GM19328 (cell line): ENCODE data around the gene MUC5AC.
"Not testable (repeated sequence)": the region's sequence is repeated elsewhere in the genome, so short reads cannot be mapped to it uniquely, and the experiment has no call there.

Source experiments
- ATAC-seq: cut with Tn5 transposase; IDR thresholded peaks from one replicate; pipeline ENCODE4 v1.9.1; 2021; ENCODE audit warnings: mild to moderate bottlenecking, moderate library complexity; ENCODE audit not compliant: unreplicated experiment

MUC5AC gene

DNA sequence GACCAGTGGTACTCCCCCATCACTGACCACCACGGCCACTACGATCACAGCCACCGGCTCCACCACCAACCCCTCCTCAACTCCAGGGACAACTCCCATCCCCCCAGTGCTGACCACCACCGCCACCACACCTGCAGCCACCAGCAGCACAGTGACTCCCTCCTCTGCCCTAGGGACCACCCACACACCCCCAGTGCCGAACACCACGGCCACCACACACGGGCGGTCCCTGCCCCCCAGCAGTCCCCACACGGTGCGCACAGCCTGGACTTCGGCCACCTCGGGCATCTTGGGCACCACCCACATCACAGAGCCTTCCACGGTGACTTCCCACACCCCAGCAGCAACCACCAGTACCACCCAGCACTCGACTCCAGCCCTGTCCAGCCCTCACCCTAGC lies 89.3 kb downstream of the MUC5AC start:
- not testable (repeated sequence) for ATAC-seq

DNA sequence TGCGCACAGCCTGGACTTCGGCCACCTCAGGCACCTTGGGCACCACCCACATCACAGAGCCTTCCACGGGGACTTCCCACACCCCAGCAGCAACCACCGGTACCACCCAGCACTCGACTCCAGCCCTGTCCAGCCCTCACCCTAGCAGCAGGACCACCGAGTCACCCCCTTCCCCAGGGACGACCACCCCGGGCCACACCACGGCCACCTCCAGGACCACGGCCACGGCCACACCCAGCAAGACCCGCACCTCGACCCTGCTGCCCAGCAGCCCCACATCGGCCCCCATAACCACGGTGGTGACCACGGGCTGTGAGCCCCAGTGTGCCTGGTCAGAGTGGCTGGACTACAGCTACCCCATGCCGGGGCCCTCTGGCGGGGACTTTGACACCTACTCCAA lies 91.2 kb downstream of the MUC5AC start:
- not testable (repeated sequence) for ATAC-seq

DNA sequence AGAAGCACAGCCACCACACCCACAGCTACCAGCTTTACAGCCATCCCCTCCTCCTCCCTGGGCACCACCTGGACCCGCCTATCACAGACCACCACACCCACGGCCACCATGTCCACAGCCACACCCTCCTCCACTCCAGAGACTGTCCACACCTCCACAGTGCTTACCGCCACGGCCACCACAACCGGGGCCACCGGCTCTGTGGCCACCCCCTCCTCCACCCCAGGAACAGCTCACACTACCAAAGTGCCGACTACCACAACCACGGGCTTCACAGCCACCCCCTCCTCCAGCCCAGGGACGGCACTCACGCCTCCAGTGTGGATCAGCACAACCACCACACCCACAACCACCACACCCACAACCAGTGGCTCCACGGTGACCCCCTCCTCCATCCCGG lies 92.7 kb downstream of the MUC5AC start:
- not testable (repeated sequence) for ATAC-seq
